ENCODE measurements around the gene LY6G6D. TPM values are rescaled to one million over a fixed set of nuclear protein-coding genes. Genes with fewer than 3 reads are reported as not detected.

The LY6G6D gene
- total and polyA plus RNA-seq, 5 donors: not detected

Small RNA genes lying within 50 kb of the gene (microRNA-seq; reads per million reads assigned to microRNA genes)
- 0.54 to 1.3 reads per million in 2 donors for gene MIR4646

Other genes with a start within 250 kb of the LY6G6D start
Only the 30 nearest of the 41 such genes appear.
- not detected for gene LTA, start 143.1 kb upstream of the LY6G6D start, total RNA-seq
- 0.07 TPM for gene LTA, start 143.1 kb upstream of the LY6G6D start, polyA plus RNA-seq
- under 1 TPM; 0.42 to 0.71 (median 0.53) TPM for gene TNF, start 139.8 kb upstream of the LY6G6D start, total RNA-seq
- 0.23 TPM for gene TNF, start 139.8 kb upstream of the LY6G6D start, polyA plus RNA-seq
- 1 to 10 TPM in 1 of 4 donors, under 1 TPM in 2, not detected in 1; 0.59 to 1.5 (median 0.60) TPM for gene LTB, start 132.9 kb upstream of the LY6G6D start, total RNA-seq
- 0.61 TPM for gene LTB, start 132.9 kb upstream of the LY6G6D start, polyA plus RNA-seq
- 10 to 100 TPM; 10.2 to 16.6 (median 12.4) TPM for gene LST1, start 129.1 kb upstream of the LY6G6D start, total RNA-seq
- gene LST1, start 129.1 kb upstream of the LY6G6D start, polyA plus RNA-seq: 7.8 TPM
- under 1 TPM in 2 of 4 donors, not detected in 2; 0.26 to 0.31 TPM for gene NCR3, start 122.3 kb upstream of the LY6G6D start, total RNA-seq
- 0.11 TPM for gene NCR3, start 122.3 kb upstream of the LY6G6D start, polyA plus RNA-seq
- 10 to 100 TPM; 17.9 to 29.9 (median 21.3) TPM for gene AIF1, start 100.1 kb upstream of the LY6G6D start, total RNA-seq
- gene AIF1, start 100.1 kb upstream of the LY6G6D start, polyA plus RNA-seq: 14.7 TPM
- 100 to 1,000 TPM in 2 of 4 donors, 10 to 100 TPM in 2; 96.9 to 110 (median 103) TPM for gene PRRC2A, start 94.6 kb upstream of the LY6G6D start, total RNA-seq
- gene PRRC2A, start 94.6 kb upstream of the LY6G6D start, polyA plus RNA-seq: 95.2 TPM
- 100 to 1,000 TPM; 230 to 260 (median 256) TPM for gene BAG6, start 62.7 kb upstream of the LY6G6D start, total RNA-seq
- 226 TPM for gene BAG6, start 62.7 kb upstream of the LY6G6D start, polyA plus RNA-seq
- gene APOM, start 59.5 kb upstream of the LY6G6D start, total RNA-seq: 1 to 10 TPM in 2 of 4 donors, under 1 TPM in 2; 0.48 to 2.8 (median 1.4) TPM
- gene APOM, start 59.5 kb upstream of the LY6G6D start, polyA plus RNA-seq: 3.9 TPM
- 10 to 100 TPM; 18.5 to 20.7 (median 20.1) TPM for gene C6orf47, start 54.6 kb upstream of the LY6G6D start, total RNA-seq
- gene C6orf47, start 54.6 kb upstream of the LY6G6D start, polyA plus RNA-seq: 21.2 TPM
- gene GPANK1, start 50.4 kb upstream of the LY6G6D start, total RNA-seq: 10 to 100 TPM; 16.8 to 23.9 (median 20.0) TPM
- 24.6 TPM for gene GPANK1, start 50.4 kb upstream of the LY6G6D start, polyA plus RNA-seq
- gene CSNK2B, start 49.3 kb upstream of the LY6G6D start, total RNA-seq: 100 to 1,000 TPM; 110 to 123 (median 116) TPM
- 158 TPM for gene CSNK2B, start 49.3 kb upstream of the LY6G6D start, polyA plus RNA-seq
- gene LY6G5B, start 45.4 kb upstream of the LY6G6D start, total RNA-seq: 1 to 10 TPM; 4.0 to 8.7 (median 5.9) TPM
- 4.6 TPM for gene LY6G5B, start 45.4 kb upstream of the LY6G6D start, polyA plus RNA-seq
- 1 to 10 TPM; 2.1 to 3.8 (median 2.3) TPM for gene LY6G5C, start 34.3 kb upstream of the LY6G6D start, total RNA-seq
- 5.0 TPM for gene LY6G5C, start 34.3 kb upstream of the LY6G6D start, polyA plus RNA-seq
- gene ABHD16A, start 12.0 kb upstream of the LY6G6D start, total RNA-seq: 10 to 100 TPM; 28.4 to 37.0 (median 31.7) TPM
- gene ABHD16A, start 12.0 kb upstream of the LY6G6D start, polyA plus RNA-seq: 28.1 TPM
- gene LY6G6F, start 8.5 kb upstream of the LY6G6D start, total RNA-seq: not detected
- not detected for gene LY6G6F, start 8.5 kb upstream of the LY6G6D start, polyA plus RNA-seq
- gene LY6G6C, start 6.4 kb downstream of the LY6G6D start, total RNA-seq: not detected
- gene LY6G6C, start 6.4 kb downstream of the LY6G6D start, polyA plus RNA-seq: 0.18 TPM
- gene MPIG6B, start 8.0 kb downstream of the LY6G6D start, total RNA-seq: under 1 TPM in 3 of 4 donors, not detected in 1; 0.31 to 0.37 (median 0.35) TPM
- gene MPIG6B, start 8.0 kb downstream of the LY6G6D start, polyA plus RNA-seq: 0.20 TPM
- 10 to 100 TPM; 42.4 to 55.6 (median 49.3) TPM for gene DDAH2, start 14.0 kb downstream of the LY6G6D start, total RNA-seq
- gene DDAH2, start 14.0 kb downstream of the LY6G6D start, polyA plus RNA-seq: 57.4 TPM
- gene CLIC1, start 21.2 kb downstream of the LY6G6D start, total RNA-seq: 100 to 1,000 TPM in 3 of 4 donors, 10 to 100 TPM in 1; 99.4 to 153 (median 116) TPM
- gene CLIC1, start 21.2 kb downstream of the LY6G6D start, polyA plus RNA-seq: 116 TPM
- gene MSH5, start 24.7 kb downstream of the LY6G6D start, total RNA-seq: 1 to 10 TPM; 2.6 to 3.2 (median 3.0) TPM
- gene MSH5, start 24.7 kb downstream of the LY6G6D start, polyA plus RNA-seq: 1.8 TPM
- under 1 TPM in 1 of 4 donors, not detected in 3; 0.50 TPM for gene SAPCD1, start 47.3 kb downstream of the LY6G6D start, total RNA-seq
- gene SAPCD1, start 47.3 kb downstream of the LY6G6D start, polyA plus RNA-seq: 0.25 TPM
- 10 to 100 TPM in 1 of 4 donors, 1 to 10 TPM in 3; 3.4 to 12.8 (median 8.2) TPM for gene VWA7, start 62.0 kb downstream of the LY6G6D start, total RNA-seq
- gene VWA7, start 62.0 kb downstream of the LY6G6D start, polyA plus RNA-seq: 3.2 TPM
- gene VARS1, start 80.4 kb downstream of the LY6G6D start, total RNA-seq: 10 to 100 TPM; 21.7 to 30.6 (median 26.9) TPM
- 14.8 TPM for gene VARS1, start 80.4 kb downstream of the LY6G6D start, polyA plus RNA-seq
- gene LSM2, start 91.6 kb downstream of the LY6G6D start, total RNA-seq: 10 to 100 TPM; 22.8 to 27.3 (median 23.8) TPM
- gene LSM2, start 91.6 kb downstream of the LY6G6D start, polyA plus RNA-seq: 27.0 TPM
- gene HSPA1L, start 99.9 kb downstream of the LY6G6D start, total RNA-seq: 1 to 10 TPM; 1.6 to 2.8 (median 2.2) TPM
- 2.0 TPM for gene HSPA1L, start 99.9 kb downstream of the LY6G6D start, polyA plus RNA-seq
- 100 to 1,000 TPM; 167 to 328 (median 273) TPM for gene HSPA1A, start 100.2 kb downstream of the LY6G6D start, total RNA-seq
- gene HSPA1A, start 100.2 kb downstream of the LY6G6D start, polyA plus RNA-seq: 321 TPM
- gene HSPA1B, start 112.4 kb downstream of the LY6G6D start, total RNA-seq: 100 to 1,000 TPM; 110 to 299 (median 197) TPM
- gene HSPA1B, start 112.4 kb downstream of the LY6G6D start, polyA plus RNA-seq: 114 TPM
- gene NEU1, start 147.5 kb downstream of the LY6G6D start, total RNA-seq: 10 to 100 TPM; 18.5 to 28.2 (median 22.7) TPM
- 26.0 TPM for gene NEU1, start 147.5 kb downstream of the LY6G6D start, polyA plus RNA-seq
- gene SLC44A4, start 163.6 kb downstream of the LY6G6D start, total RNA-seq: not detected
- gene SLC44A4, start 163.6 kb downstream of the LY6G6D start, polyA plus RNA-seq: 0.05 TPM